A549 (cell line): Measurements from ENCODE around the gene CDCA7L. TPM values are rescaled to one million over a fixed set of nuclear protein-coding genes. Genes with fewer than 3 reads are reported as not detected.

ENCODE experiments used
- ATAC-seq, 2 experiments: fragments of 200-7000 bp in 1 of 2; fragments of >200 bp in 1 of 2; cut with Nextera tagmentation in 1 of 2; cut with Tn5 transposase in 1 of 2; 3 replicates each; pipeline versions ENCODE4 v1.8.0 to v1.9.1; 2018 to 2020; ENCODE audit warnings: mild to moderate bottlenecking in 1 of 2, moderate library complexity in 1 of 2
- CTCF ChIA-PET: fragments of 300-600 bp; sonication (Branson Sonifier 250); formaldehyde crosslinking; extraction: SDS; loops from one replicate; lab custom pipeline; 2021; ENCODE audit warnings: antibody characterized with exemption, inconsistent platforms; lab: Yijun Ruan, JAX
- POLR2A ChIA-PET: fragments of 350-600 bp; formaldehyde crosslinking; extraction: SDS; loops from one replicate; lab custom pipeline; 2021; ENCODE audit warnings: antibody characterized with exemption, inconsistent platforms; lab: Yijun Ruan, JAX
- DNase-seq, 2 experiments: peaks; one replicate each; pipeline versions ENCODE4 v3.0.0 to v3.0.0-alpha.2; 2011 to 2016; ENCODE audit warnings: low read depth in 1 of 2, low spot score in 1 of 2
- FAIRE-seq: peaks from 2 replicates; lab custom pipeline; 2011; peaks lifted over from hg19 to GRCh38; lab: Jason Lieb, UNC
- H3K27ac ChIP-seq, 2 experiments: fragments of >200 bp; sonication (Bioruptor Twin); formaldehyde crosslinking; 3 replicates each; pipeline ENCODE4 v1.5.1; 2016 to 2017
- H3K4me1 ChIP-seq: fragments of >200 bp; sonication (Bioruptor Twin); formaldehyde crosslinking; 3 replicates; pipeline ENCODE4 v1.6.1; 2016
- H3K4me2 ChIP-seq: fragments of >200 bp; sonication (Bioruptor Twin); formaldehyde crosslinking; 3 replicates; pipeline ENCODE4 v1.6.1; 2016
- H3K4me3 ChIP-seq: fragments of >200 bp; sonication (Bioruptor Twin); formaldehyde crosslinking; 3 replicates; pipeline ENCODE4 v1.5.1; 2016
- H3K9me3 ChIP-seq: fragments of >200 bp; sonication (Bioruptor Twin); formaldehyde crosslinking; 3 replicates; pipeline ENCODE4 v1.6.1; 2016
- BHLHE40 ChIP-seq: IDR thresholded peaks from 2 replicates; pipeline ENCODE4 v1.6.1; 2012; ENCODE audit warnings: low read depth, low read length, inconsistent platforms
- CBX8 ChIP-seq: fragments of 200-600 bp; sonication (generic); IDR thresholded peaks from 2 replicates; pipeline ENCODE4 v1.6.1; 2016
- CHD2 ChIP-seq: fragments of 150-350 bp; IDR thresholded peaks from 2 replicates; pipeline ENCODE4 v1.6.1; 2014; ENCODE audit warnings: low read length; ENCODE audit not compliant: partially characterized antibody
- CHD4 ChIP-seq: fragments of 200-600 bp; sonication (generic); IDR thresholded peaks from 2 replicates; pipeline ENCODE4 v1.6.1; 2016; ENCODE audit warnings: antibody characterized with exemption, mild to moderate bottlenecking, borderline replicate concordance
- EP300 ChIP-seq, 2 experiments: fragments of >200 bp; sonication (Bioruptor Twin); formaldehyde crosslinking; IDR thresholded peaks; 2 replicates in 1 of 2; 3 replicates in 1 of 2; pipeline ENCODE4 v1.6.1; 2016 to 2017
- ESRRA ChIP-seq: fragments of 150-350 bp; IDR thresholded peaks from 2 replicates; pipeline ENCODE4 v1.6.1; 2014; ENCODE audit warnings: mild to moderate bottlenecking, low read length, borderline replicate concordance
- FOSL2 ChIP-seq, 2 experiments: fragments of 450-650 bp in 1 of 2; fragments of >200 bp in 1 of 2; sonication (Bioruptor Twin) in 1 of 2; formaldehyde crosslinking; IDR thresholded peaks; 2 replicates each; pipeline versions ENCODE4 v1.5.0 to v1.6.1; 2016 to 2020; ENCODE audit warnings: mild to moderate bottlenecking in 1 of 2, moderate library complexity in 1 of 2
- HDAC2 ChIP-seq: fragments of 200-600 bp; sonication (generic); IDR thresholded peaks from 2 replicates; pipeline ENCODE4 v1.6.1; 2016
- HOXA7 ChIP-seq: fragments of 250-450 bp; sonication (Bioruptor Pico); IDR thresholded peaks from 2 replicates; pipeline ENCODE4 v1.5.0; 2020; ENCODE audit warnings: mild to moderate bottlenecking, moderate library complexity
- JUN ChIP-seq, 2 experiments: fragments of >200 bp; sonication (Bioruptor Twin); formaldehyde crosslinking; IDR thresholded peaks; 2 replicates in 1 of 2; 3 replicates in 1 of 2; pipeline ENCODE4 v1.6.1; 2016 to 2017
- KDM1A ChIP-seq: fragments of 200-600 bp; sonication (generic); IDR thresholded peaks from 2 replicates; pipeline ENCODE4 v1.6.1; 2016; ENCODE audit warnings: low read depth, mild to moderate bottlenecking
- MAFK ChIP-seq: fragments of 450-650 bp; IDR thresholded peaks from 2 replicates; pipeline ENCODE4 v1.6.1; 2014; ENCODE audit not compliant: partially characterized antibody
- MYC ChIP-seq: IDR thresholded peaks from 2 replicates; pipeline ENCODE4 v1.6.1; 2012; ENCODE audit warnings: mild to moderate bottlenecking, inconsistent platforms, low read length, improper control_type of control experiment, borderline replicate concordance
- PHF8 ChIP-seq: fragments of 200-600 bp; sonication (generic); IDR thresholded peaks from 2 replicates; pipeline ENCODE4 v1.6.1; 2016; ENCODE audit warnings: low read depth, mild to moderate bottlenecking, antibody characterized with exemption, moderate library complexity, borderline replicate concordance
- POLR2A ChIP-seq: IDR thresholded peaks from 2 replicates; pipeline ENCODE4 v1.6.1; 2012; ENCODE audit warnings: mild to moderate bottlenecking, low read length
- POLR2AphosphoS2 ChIP-seq: conservative IDR thresholded peaks from 2 replicates; pipeline ENCODE4 v1.6.1; 2012; ENCODE audit warnings: low read length, improper control_type of control experiment, inconsistent platforms
- RAD21 ChIP-seq, 2 experiments: fragments of >200 bp in 1 of 2; sonication (Bioruptor Twin) in 1 of 2; formaldehyde crosslinking in 1 of 2; IDR thresholded peaks in 1 of 2; conservative IDR thresholded peaks in 1 of 2; 2 replicates in 1 of 2; 3 replicates in 1 of 2; pipeline ENCODE4 v1.6.1; 2012 to 2018; ENCODE audit warnings: inconsistent platforms in 1 of 2
- RARB ChIP-seq: fragments of 250-450 bp; sonication (Bioruptor Pico); IDR thresholded peaks from 2 replicates; pipeline ENCODE4 v1.8.0; 2021; ENCODE audit warnings: mild to moderate bottlenecking, moderate library complexity
- RCOR1 ChIP-seq: fragments of 150-350 bp; IDR thresholded peaks from 2 replicates; pipeline ENCODE4 v1.6.1; 2014; ENCODE audit warnings: antibody characterized with exemption, low read length, low read depth
- RFX5 ChIP-seq: fragments of 450-650 bp; IDR thresholded peaks from 2 replicates; pipeline ENCODE4 v1.7.1; 2014; ENCODE audit warnings: antibody characterized with exemption, mild to moderate bottlenecking, moderate library complexity
- ZNF302 ChIP-seq: fragments of 250-450 bp; sonication (Bioruptor Pico); IDR thresholded peaks from 2 replicates; pipeline ENCODE4 v1.9.0; 2021; ENCODE audit warnings: inconsistent platforms, mild to moderate bottlenecking, moderate library complexity
- ZSCAN20 ChIP-seq: fragments of 250-450 bp; sonication (Bioruptor Pico); IDR thresholded peaks from 2 replicates; pipeline ENCODE4 v1.8.0; 2022; ENCODE audit warnings: mild to moderate bottlenecking, moderate library complexity
- WGBS: methylation state at CpG from one replicate; pipeline ENCODE4 v1.1.6; 2017; ENCODE audit errors: missing lambda C conversion rate; 5-methylcytosine and 5-hydroxymethylcytosine counted together
- polyA plus RNA-seq, 4 experiments: library from polyadenylated mRNA; depleted of rRNA in 3 of 4; stranded (reverse); fragments of >200 nt; fragmentation: RNase III in 1 of 4; extraction: RNeasy Plus Mini Kit Qiagen cat#74134 plus additional on column Dnase treatment in 1 of 4; gene quantifications; 2 replicates in 3 of 4; 3 replicates in 1 of 4; pipeline ENCODE4 v1.2.3, GENCODE V29; 2011 to 2017
- TF ChIP-seq, protein P1 (sequence below): fragments of 450-650 bp; IDR thresholded peaks from 2 replicates; pipeline ENCODE4 v1.6.1; 2014; ENCODE audit warnings: antibody characterized with exemption
- TF ChIP-seq, protein P2 (sequence below): fragments of >200 bp; sonication (Bioruptor Twin); formaldehyde crosslinking; IDR thresholded peaks from 3 replicates; pipeline ENCODE4 v1.6.1; 2016
- TF ChIP-seq, protein P3 (sequence below): fragments of >200 bp; sonication (Bioruptor Twin); formaldehyde crosslinking; IDR thresholded peaks from 3 replicates; pipeline ENCODE4 v1.5.1; 2016
- TF ChIP-seq, protein P4 (sequence below): fragments of 200-600 bp; sonication (generic); IDR thresholded peaks from 2 replicates; pipeline ENCODE4 v1.6.1; 2016; ENCODE audit warnings: antibody characterized with exemption, mild to moderate bottlenecking, moderate library complexity
- TF ChIP-seq, protein P5 (sequence below): IDR thresholded peaks from 2 replicates; pipeline ENCODE4 v1.6.1; 2012

The CDCA7L gene
- polyA plus RNA-seq, 2 of the 4 experiments (the other 2 are of a cell fraction): 20.8 to 27.8 TPM

DNA sequence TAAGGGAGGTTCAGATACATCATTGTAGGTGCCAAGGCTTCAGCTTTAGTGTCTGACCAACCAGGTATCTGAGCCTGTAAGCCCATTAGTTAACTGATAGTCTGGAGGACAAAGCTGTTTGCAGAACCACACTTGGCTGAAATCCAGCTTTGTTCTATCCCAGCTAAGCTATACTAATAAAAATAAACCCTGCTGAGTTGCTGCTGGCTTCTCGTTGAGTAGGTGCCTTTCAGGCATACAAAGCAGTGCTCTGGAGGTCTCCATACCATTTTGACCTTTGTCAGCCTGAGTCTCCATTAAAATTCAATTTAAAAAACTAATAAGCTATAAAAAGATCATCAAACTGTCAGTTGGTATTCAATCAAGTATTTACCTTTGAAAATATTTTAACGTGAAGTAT is 22.0 kb downstream of the CDCA7L start:
- 32% methylated on average over 2 of the region's 2 CpGs for WGBS

DNA sequence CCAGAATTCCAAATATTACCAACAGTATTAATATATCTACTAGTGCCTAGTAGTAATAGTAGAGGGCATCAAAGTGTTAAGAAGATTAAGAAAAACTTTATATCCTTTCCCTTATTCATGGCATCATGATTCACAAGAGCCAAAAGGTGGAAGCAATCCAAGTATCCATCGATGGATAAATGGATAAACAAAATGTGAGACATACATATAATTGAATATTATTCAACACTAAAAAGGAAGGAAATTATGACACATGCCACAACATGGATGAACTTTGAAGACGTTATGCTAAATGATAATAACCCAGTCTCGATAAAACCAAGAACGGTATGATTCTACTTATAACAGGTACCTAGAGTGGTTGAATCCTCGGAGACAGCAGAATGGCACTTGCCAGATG is 23.1 kb downstream of the CDCA7L start:
- no peak for ATAC-seq
- no peak overlapping the region for H3K27ac ChIP-seq
- H3K4me2 ChIP-seq: no peak overlapping the region
- H3K4me3 ChIP-seq: no peak overlapping the region
- H3K4me1 ChIP-seq: peaks cover 6% of the 10 kb centered on the region; the same call in 1 of the 3 replicates
- POLR2A ChIA-PET: no interaction called here
- 72% methylated on average over 5 of the region's 5 CpGs for WGBS
- no peak for DNase-seq
- CTCF ChIA-PET: no interaction called here
- H3K9me3 ChIP-seq: no peaks in the 10 kb centered on the region
- TF ChIP-seq CHD4: no peak
- TF ChIP-seq KDM1A: no peak
- TF ChIP-seq ZNF302 (CRISPR knock-in tag): no peak
- no peak for TF ChIP-seq RCOR1
- TF ChIP-seq BHLHE40: no peak
- no peak for TF ChIP-seq ZSCAN20 (CRISPR knock-in tag)
- no peak for TF ChIP-seq HDAC2
- TF ChIP-seq FOSL2 (IDR thresholded peaks at IDR 0.05): no peak
- TF ChIP-seq FOSL2 (CRISPR knock-in tag; IDR thresholded peaks at IDR 0.05): no peak
- TF ChIP-seq EP300 (IDR thresholded peaks at IDR 0.05): no peak
- TF ChIP-seq ESRRA: no peak
- no peak for TF ChIP-seq RFX5
- no peak for TF ChIP-seq PHF8
- TF ChIP-seq RAD21 (conservative IDR thresholded peaks at IDR 0.05 in 1 of 2, IDR thresholded peaks at IDR 0.05 in 1 of 2): no peak
- TF ChIP-seq, protein P1, sequence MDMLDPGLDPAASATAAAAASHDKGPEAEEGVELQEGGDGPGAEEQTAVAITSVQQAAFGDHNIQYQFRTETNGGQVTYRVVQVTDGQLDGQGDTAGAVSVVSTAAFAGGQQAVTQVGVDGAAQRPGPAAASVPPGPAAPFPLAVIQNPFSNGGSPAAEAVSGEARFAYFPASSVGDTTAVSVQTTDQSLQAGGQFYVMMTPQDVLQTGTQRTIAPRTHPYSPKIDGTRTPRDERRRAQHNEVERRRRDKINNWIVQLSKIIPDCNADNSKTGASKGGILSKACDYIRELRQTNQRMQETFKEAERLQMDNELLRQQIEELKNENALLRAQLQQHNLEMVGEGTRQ: no peak
- TF ChIP-seq CHD2: no peak
- TF ChIP-seq RARB: no peak
- TF ChIP-seq, protein P2, sequence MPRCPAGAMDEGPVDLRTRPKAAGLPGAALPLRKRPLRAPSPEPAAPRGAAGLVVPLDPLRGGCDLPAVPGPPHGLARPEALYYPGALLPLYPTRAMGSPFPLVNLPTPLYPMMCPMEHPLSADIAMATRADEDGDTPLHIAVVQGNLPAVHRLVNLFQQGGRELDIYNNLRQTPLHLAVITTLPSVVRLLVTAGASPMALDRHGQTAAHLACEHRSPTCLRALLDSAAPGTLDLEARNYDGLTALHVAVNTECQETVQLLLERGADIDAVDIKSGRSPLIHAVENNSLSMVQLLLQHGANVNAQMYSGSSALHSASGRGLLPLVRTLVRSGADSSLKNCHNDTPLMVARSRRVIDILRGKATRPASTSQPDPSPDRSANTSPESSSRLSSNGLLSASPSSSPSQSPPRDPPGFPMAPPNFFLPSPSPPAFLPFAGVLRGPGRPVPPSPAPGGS: no peak
- no peak for TF ChIP-seq MYC
- TF ChIP-seq, protein P3, sequence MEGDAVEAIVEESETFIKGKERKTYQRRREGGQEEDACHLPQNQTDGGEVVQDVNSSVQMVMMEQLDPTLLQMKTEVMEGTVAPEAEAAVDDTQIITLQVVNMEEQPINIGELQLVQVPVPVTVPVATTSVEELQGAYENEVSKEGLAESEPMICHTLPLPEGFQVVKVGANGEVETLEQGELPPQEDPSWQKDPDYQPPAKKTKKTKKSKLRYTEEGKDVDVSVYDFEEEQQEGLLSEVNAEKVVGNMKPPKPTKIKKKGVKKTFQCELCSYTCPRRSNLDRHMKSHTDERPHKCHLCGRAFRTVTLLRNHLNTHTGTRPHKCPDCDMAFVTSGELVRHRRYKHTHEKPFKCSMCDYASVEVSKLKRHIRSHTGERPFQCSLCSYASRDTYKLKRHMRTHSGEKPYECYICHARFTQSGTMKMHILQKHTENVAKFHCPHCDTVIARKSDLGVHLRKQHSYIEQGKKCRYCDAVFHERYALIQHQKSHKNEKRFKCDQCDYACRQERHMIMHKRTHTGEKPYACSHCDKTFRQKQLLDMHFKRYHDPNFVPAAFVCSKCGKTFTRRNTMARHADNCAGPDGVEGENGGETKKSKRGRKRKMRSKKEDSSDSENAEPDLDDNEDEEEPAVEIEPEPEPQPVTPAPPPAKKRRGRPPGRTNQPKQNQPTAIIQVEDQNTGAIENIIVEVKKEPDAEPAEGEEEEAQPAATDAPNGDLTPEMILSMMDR: no peak
- no peak for TF ChIP-seq CBX8
- no peak for FAIRE-seq

More for the DNA sequence above, 22.0 kb downstream of the CDCA7L start:
- POLR2A ChIA-PET: no interaction called here
- ATAC-seq (no peak), FAIRE-seq (no peak), DNase-seq (no peak)
- Histone ChIP-seq H3K4me3 (no peak overlapping the region), H3K27ac (no peak overlapping the region), H3K4me1 (peaks cover 6% of the 10 kb centered on the region; the same call in 1 of the 3 replicates), H3K9me3 (no peaks in the 10 kb centered on the region), H3K4me2 (0 out of 3 replicates have a peak overlapping the region, but pooled peaks have one; percentile 16)
- TF ChIP-seq POLR2A (no peak), HOXA7 (CRISPR knock-in tag) (no peak)
- CTCF ChIA-PET: no interaction called here

DNA sequence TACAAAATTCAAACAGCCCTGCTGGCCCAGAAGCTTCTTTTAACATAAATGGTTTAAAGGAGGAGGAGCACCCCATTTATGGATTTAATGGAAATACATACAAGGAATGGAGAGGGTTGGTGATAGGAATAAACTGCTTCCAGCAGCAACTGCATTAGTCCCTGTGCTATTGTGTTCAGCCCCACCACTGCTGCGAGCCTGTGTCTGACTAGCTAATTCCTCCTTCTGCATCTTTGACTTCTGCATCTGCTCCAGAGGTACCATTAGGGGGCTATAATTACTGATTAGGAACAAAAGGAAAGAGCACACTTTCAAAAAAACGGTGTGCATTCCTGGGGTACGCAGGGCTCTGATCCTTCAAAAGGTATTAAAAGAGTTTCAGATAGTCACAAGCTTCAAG is 24.8 kb downstream of the CDCA7L start:
- POLR2A ChIA-PET: no interaction called here
- no peak overlapping the region for H3K4me2 ChIP-seq
- H3K27ac ChIP-seq: no peak overlapping the region
- DNase-seq (no peak), ATAC-seq (no peak), FAIRE-seq (no peak)
- no peak overlapping the region for H3K4me3 ChIP-seq
- CTCF ChIA-PET: interaction anchor here (0.6 kb wide), 1 partner anchor 54 kb away, joined by 4 read pairs; no protein-coding TSS in a partner anchor
- WGBS: 48% methylated on average over 3 of the region's 3 CpGs
- H3K9me3 ChIP-seq: no peaks in the 10 kb centered on the region
- H3K4me1 ChIP-seq: peaks cover 6% of the 10 kb centered on the region; the same call in 1 of the 3 replicates
- TF ChIP-seq ZSCAN20 (CRISPR knock-in tag) (no peak), JUN (IDR thresholded peaks at IDR 0.05) (no peak), PHF8 (no peak), RARB (no peak), RFX5 (no peak), MAFK (no peak), RCOR1 (no peak), ZNF302 (CRISPR knock-in tag) (no peak), CHD4 (no peak), POLR2AphosphoS2 (no peak)
- TF ChIP-seq, protein P4, sequence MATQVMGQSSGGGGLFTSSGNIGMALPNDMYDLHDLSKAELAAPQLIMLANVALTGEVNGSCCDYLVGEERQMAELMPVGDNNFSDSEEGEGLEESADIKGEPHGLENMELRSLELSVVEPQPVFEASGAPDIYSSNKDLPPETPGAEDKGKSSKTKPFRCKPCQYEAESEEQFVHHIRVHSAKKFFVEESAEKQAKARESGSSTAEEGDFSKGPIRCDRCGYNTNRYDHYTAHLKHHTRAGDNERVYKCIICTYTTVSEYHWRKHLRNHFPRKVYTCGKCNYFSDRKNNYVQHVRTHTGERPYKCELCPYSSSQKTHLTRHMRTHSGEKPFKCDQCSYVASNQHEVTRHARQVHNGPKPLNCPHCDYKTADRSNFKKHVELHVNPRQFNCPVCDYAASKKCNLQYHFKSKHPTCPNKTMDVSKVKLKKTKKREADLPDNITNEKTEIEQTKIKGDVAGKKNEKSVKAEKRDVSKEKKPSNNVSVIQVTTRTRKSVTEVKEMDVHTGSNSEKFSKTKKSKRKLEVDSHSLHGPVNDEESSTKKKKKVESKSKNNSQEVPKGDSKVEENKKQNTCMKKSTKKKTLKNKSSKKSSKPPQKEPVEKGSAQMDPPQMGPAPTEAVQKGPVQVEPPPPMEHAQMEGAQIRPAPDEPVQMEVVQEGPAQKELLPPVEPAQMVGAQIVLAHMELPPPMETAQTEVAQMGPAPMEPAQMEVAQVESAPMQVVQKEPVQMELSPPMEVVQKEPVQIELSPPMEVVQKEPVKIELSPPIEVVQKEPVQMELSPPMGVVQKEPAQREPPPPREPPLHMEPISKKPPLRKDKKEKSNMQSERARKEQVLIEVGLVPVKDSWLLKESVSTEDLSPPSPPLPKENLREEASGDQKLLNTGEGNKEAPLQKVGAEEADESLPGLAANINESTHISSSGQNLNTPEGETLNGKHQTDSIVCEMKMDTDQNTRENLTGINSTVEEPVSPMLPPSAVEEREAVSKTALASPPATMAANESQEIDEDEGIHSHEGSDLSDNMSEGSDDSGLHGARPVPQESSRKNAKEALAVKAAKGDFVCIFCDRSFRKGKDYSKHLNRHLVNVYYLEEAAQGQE: no peak
- TF ChIP-seq, protein P5, sequence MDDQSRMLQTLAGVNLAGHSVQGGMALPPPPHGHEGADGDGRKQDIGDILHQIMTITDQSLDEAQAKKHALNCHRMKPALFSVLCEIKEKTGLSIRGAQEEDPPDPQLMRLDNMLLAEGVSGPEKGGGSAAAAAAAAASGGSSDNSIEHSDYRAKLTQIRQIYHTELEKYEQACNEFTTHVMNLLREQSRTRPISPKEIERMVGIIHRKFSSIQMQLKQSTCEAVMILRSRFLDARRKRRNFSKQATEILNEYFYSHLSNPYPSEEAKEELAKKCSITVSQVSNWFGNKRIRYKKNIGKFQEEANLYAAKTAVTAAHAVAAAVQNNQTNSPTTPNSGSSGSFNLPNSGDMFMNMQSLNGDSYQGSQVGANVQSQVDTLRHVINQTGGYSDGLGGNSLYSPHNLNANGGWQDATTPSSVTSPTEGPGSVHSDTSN: no peak
